GM12878 (cell line): ENCODE results near the gene CATSPERZ. TPM values are rescaled to one million over a fixed set of nuclear protein-coding genes. Genes with fewer than 3 reads are reported as not detected.

Experiments
- ATAC-seq: fragments of 200-7000 bp; cut with Tn5 transposase; 3 replicates; pipeline ENCODE4 v1.9.1; 2020; ENCODE audit warnings: mild to moderate bottlenecking, moderate library complexity
- BruUV-seq: library from RNA; stranded (reverse); fragments of 400-500 nt; replicated peaks from 2 replicates; lab custom pipeline; 2021; lab: Mats Ljungman, UMichigan
- CTCF ChIA-PET: fragments of 300-600 bp; sonication (Branson Sonifier 250); formaldehyde crosslinking; extraction: SDS; loops from one replicate; lab custom pipeline; 2021; ENCODE audit warnings: inconsistent platforms; lab: Yijun Ruan, JAX
- POLR2A ChIA-PET: fragments of 350-600 bp; formaldehyde crosslinking; extraction: SDS; loops from one replicate; lab custom pipeline; 2021; ENCODE audit warnings: inconsistent platforms; lab: Charles Lee
- RAD21 ChIA-PET: fragments of 300-600 bp; sonication (Branson Sonifier 250); formaldehyde crosslinking; loops from one replicate; lab custom pipeline; 2023; ENCODE audit warnings: antibody characterized with exemption; ENCODE audit not compliant: unreplicated experiment; lab: Charles Lee
- SMC1A ChIA-PET: fragments of 300-600 bp; sonication (Branson Sonifier 250); formaldehyde crosslinking; loops from one replicate; lab custom pipeline; 2023; ENCODE audit not compliant: unreplicated experiment, uncharacterized antibody; lab: Charles Lee
- DNase-seq: peaks from one replicate; pipeline ENCODE4 v3.0.0-alpha.2; 2011; ENCODE audit warnings: low read depth, low spot score
- FAIRE-seq: peaks from 3 replicates; lab custom pipeline; 2011; peaks lifted over from hg19 to GRCh38; lab: Jason Lieb, UNC
- H2AFZ ChIP-seq: 2 replicates; pipeline ENCODE4 v1.6.0; 2011; ENCODE audit warnings: low read depth, low read length, control low read depth; ENCODE audit not compliant: control insufficient read depth
- H3K27ac ChIP-seq: 2 replicates; pipeline ENCODE4 v1.5.1; 2011; ENCODE audit warnings: control low read depth; ENCODE audit not compliant: control insufficient read depth, insufficient read depth
- H3K27me3 ChIP-seq, 2 experiments: replicated peaks in 1 of 2; 2 replicates each; pipeline versions ENCODE4 v1.6.0 to v1.6.1; 2011; ENCODE audit warnings: low read length in 1 of 2; ENCODE audit not compliant: control insufficient read depth in 2 of 2, insufficient read depth in 2 of 2
- H3K36me3 ChIP-seq, 2 experiments: 2 replicates each; pipeline ENCODE4 v1.5.1; 2011; ENCODE audit warnings: low read length in 1 of 2; ENCODE audit not compliant: control insufficient read depth in 2 of 2, insufficient read depth in 2 of 2
- H3K4me1 ChIP-seq: 2 replicates; pipeline ENCODE4 v1.6.1; 2011; ENCODE audit warnings: mild to moderate bottlenecking, low read length, moderate library complexity, mixed read lengths; ENCODE audit not compliant: control insufficient read depth, insufficient read depth
- H3K4me2 ChIP-seq: 2 replicates; pipeline ENCODE4 v1.6.0; 2011; ENCODE audit warnings: control low read depth; ENCODE audit not compliant: control insufficient read depth, insufficient read depth
- H3K4me3 ChIP-seq: fragments of 200-600 bp; sonication (generic); 2 replicates; pipeline ENCODE4 v1.5.1; 2016
- H3K79me2 ChIP-seq: 2 replicates; pipeline ENCODE4 v1.6.0; 2011; ENCODE audit warnings: low read length; ENCODE audit not compliant: control insufficient read depth, insufficient read depth
- H3K9ac ChIP-seq: 2 replicates; pipeline ENCODE4 v1.8.0; 2011; ENCODE audit warnings: low read length, control low read depth, mixed read lengths; ENCODE audit not compliant: control insufficient read depth, insufficient read depth
- H3K9me3 ChIP-seq: replicated peaks from 3 replicates; pipeline ENCODE4 v1.5.1; 2011; ENCODE audit warnings: mild to moderate bottlenecking, low read length; ENCODE audit not compliant: control insufficient read depth, insufficient read depth
- H4K20me1 ChIP-seq: 2 replicates; pipeline ENCODE4 v1.6.0; 2011; ENCODE audit not compliant: control insufficient read depth, insufficient read depth
- BHLHE40 ChIP-seq, 2 experiments: fragments of 450-650 bp in 1 of 2; IDR thresholded peaks; 2 replicates each; pipeline ENCODE4 v1.6.1; 2011 to 2017; ENCODE audit warnings: low read depth in 2 of 2, borderline replicate concordance in 1 of 2, improper control_type of control experiment in 1 of 2, low read length in 1 of 2, mild to moderate bottlenecking in 1 of 2
- DPF2 ChIP-seq: fragments of 450-650 bp; IDR thresholded peaks from 2 replicates; pipeline ENCODE4 v1.6.1; 2017; ENCODE audit warnings: mild to moderate bottlenecking
- FOS ChIP-seq: IDR thresholded peaks from 3 replicates; pipeline ENCODE4 v1.6.1; 2011; ENCODE audit warnings: borderline replicate concordance; ENCODE audit not compliant: insufficient read length; ENCODE audit errors: extremely low read depth
- FOXK2 ChIP-seq: fragments of 450-650 bp; IDR thresholded peaks from 2 replicates; pipeline ENCODE4 v1.6.1; 2017; ENCODE audit warnings: mild to moderate bottlenecking, moderate library complexity
- LARP7 ChIP-seq: fragments of 450-650 bp; IDR thresholded peaks from 2 replicates; pipeline ENCODE4 v1.6.1; 2017; ENCODE audit warnings: mild to moderate bottlenecking
- MEF2A ChIP-seq: IDR thresholded peaks from 2 replicates; pipeline ENCODE4 v1.6.1; 2011; ENCODE audit warnings: low read depth, mild to moderate bottlenecking, low read length, moderate library complexity; ENCODE audit not compliant: insufficient read depth
- POLR2AphosphoS5 ChIP-seq: IDR thresholded peaks from 2 replicates; pipeline ENCODE4 v1.6.1; 2011; ENCODE audit warnings: mild to moderate bottlenecking, low read length, inconsistent platforms
- PRDM15 ChIP-seq: fragments of 450-650 bp; formaldehyde crosslinking; IDR thresholded peaks from 2 replicates; pipeline ENCODE4 v1.4.0; 2020; ENCODE audit warnings: mild to moderate bottlenecking, moderate library complexity
- SIN3A ChIP-seq: IDR thresholded peaks from 2 replicates; pipeline ENCODE4 v1.6.1; 2012; ENCODE audit warnings: low read depth, low read length, improper control_type of control experiment
- SRF ChIP-seq, 2 experiments: IDR thresholded peaks; 2 replicates each; pipeline ENCODE4 v1.6.1; 2011; ENCODE audit warnings: low read depth in 2 of 2, low read length in 2 of 2, mild to moderate bottlenecking in 1 of 2, moderate library complexity in 1 of 2
- TBL1XR1 ChIP-seq: IDR thresholded peaks from 2 replicates; pipeline ENCODE4 v1.6.1; 2012; ENCODE audit warnings: low read depth, low read length, improper control_type of control experiment
- USF2 ChIP-seq: IDR thresholded peaks from 2 replicates; pipeline ENCODE4 v1.6.1; 2011; ENCODE audit warnings: low read depth, low read length, improper control_type of control experiment, borderline replicate concordance
- ZNF24 ChIP-seq: fragments of 450-650 bp; IDR thresholded peaks from 2 replicates; pipeline ENCODE4 v1.6.1; 2017; ENCODE audit warnings: antibody characterized with exemption, mild to moderate bottlenecking
- WGBS: methylation state at CpG from one replicate; pipeline ENCODE4 v1.1.6; 2016; ENCODE audit warnings: low lambda C conversion rate; ENCODE audit not compliant: insufficient replicate concordance, insufficient coverage; ENCODE audit errors: missing lambda C conversion rate; 5-methylcytosine and 5-hydroxymethylcytosine counted together
- in situ Hi-C: fragments of 300-500 bp; cut with MboI; formaldehyde crosslinking; loops from 9 replicates; pipeline ENCODE4 v1.14.3; 2018; ENCODE audit warnings: mixed read lengths
- intact Hi-C: fragments of 100-400 bp; cut with micrococcal nuclease; formaldehyde crosslinking; loops from one replicate; pipeline ENCODE4 v1.14.2; 2022; ENCODE audit not compliant: unreplicated experiment
- polyA plus RNA-seq, 11 experiments: library from polyadenylated mRNA; depleted of rRNA in 4 of 11; unstranded in 6 of 11; stranded (reverse) in 5 of 11; fragments of >200 nt; fragmentation: Nextera tagmentation in 4 of 11; fragmentation: Illumina TruSeq in 1 of 11; extraction: Ambion mirVana in 4 of 11; extraction: Trizol in 1 of 11; gene quantifications; 1 replicate in 1 of 11; 2 replicates in 10 of 11; pipeline versions ENCODE4 v1.2.1 to v1.2.3, GENCODE V29; 2011 to 2016; ENCODE audit warnings: inconsistent platforms in 2 of 11, missing spikeins in 2 of 11, low read depth in 1 of 11
- total RNA-seq, 4 experiments: library from RNA; depleted of rRNA in 3 of 4; stranded (reverse); fragments of >200 nt in 3 of 4; fragmentation: Illumina TruSeq in 1 of 4; extraction: Trizol in 1 of 4; gene quantifications; 2 replicates each; pipeline versions ENCODE4 v1.2.1 to v1.2.3, GENCODE V29; 2013 to 2021
- TF ChIP-seq, protein P1 (sequence below), 3 experiments: IDR thresholded peaks in 2 of 3; conservative IDR thresholded peaks in 1 of 3; 2 replicates each; pipeline ENCODE4 v1.5.1; 2011; ENCODE audit warnings: low read depth in 3 of 3, low read length in 3 of 3, mild to moderate bottlenecking in 3 of 3, control low read depth in 2 of 3, moderate library complexity in 2 of 3, inconsistent platforms in 1 of 3, mixed read lengths in 1 of 3; ENCODE audit not compliant: control insufficient read depth in 2 of 3, insufficient read depth in 1 of 3; ENCODE audit errors: extremely low read depth in 1 of 3

The CATSPERZ gene
- total and polyA plus RNA-seq, 10 of the 15 experiments (the other 5 are each of a cell fraction or from before 2014, with no cell fraction given): 0.12 to 0.31 TPM; not detected in 8

DNA sequence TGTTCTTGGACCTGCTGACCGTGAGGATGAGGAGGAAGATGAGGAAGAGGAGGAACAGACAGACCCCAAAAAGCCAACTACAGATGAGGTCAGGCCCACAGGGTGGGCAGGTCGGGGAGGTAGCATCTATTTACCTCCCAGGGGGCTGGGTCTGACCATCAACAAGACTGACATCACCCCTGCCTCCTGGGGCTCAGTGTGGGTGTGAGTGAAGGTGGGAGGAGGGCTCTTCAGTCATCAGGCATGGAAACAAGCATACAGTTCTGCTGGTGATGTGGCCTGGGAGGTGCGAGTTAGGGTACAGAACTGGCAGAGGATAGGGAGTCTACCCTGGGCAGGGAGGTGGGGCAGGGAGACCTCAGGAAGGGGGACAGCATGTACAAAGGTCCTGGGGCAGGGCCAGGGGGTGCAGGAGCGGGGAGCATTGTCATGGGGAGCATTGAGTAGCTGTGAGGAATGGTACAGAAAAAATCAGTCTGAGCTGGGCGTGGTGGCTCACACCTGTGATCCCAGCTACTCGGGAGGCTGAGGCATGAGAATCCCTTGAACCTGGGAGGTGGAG is 39.9 kb upstream of the CATSPERZ start:
- RAD21 ChIA-PET: interaction anchor here (0.7 kb wide), 1 partner anchor 53 kb away, joined by 3 read pairs; the partner anchor contains the start of gene FERMT3
- Histone ChIP-seq H3K27ac (peak overlapping the region; percentile 17; the same call in 1 of the 2 replicates), H3K27me3 (no peaks in the 10 kb centered on the region), H3K36me3 (peaks cover 0 to 5% of the 10 kb centered on the region in 2 experiments; a peak in 2 of 4 replicates), H4K20me1 (no peaks in the 10 kb centered on the region), H3K4me1 (peaks cover 11% of the 10 kb centered on the region), H3K4me3 (no peak overlapping the region), H2AFZ (no peak overlapping the region), H3K4me2 (no peak overlapping the region), H3K79me2 (no peaks in the 10 kb centered on the region), H3K9ac (no peak overlapping the region), H3K9me3 (no peaks in the 10 kb centered on the region)
- DNase-seq: no peak
- no TSS peak for BruUV-seq
- CTCF ChIA-PET: interaction anchor here (1.0 to 1.5 kb wide), 2 partner anchors 9 kb away, joined by 3 to 5 read pairs; partner anchors contain the start of gene PLCB3
- TF ChIP-seq LARP7 (no peak), SRF (IDR thresholded peaks at IDR 0.05; ENCODE audit: low read depth in 2 of 2, low read length in 2 of 2) (no peak), FOXK2 (no peak), DPF2 (no peak), PRDM15 (CRISPR knock-in tag) (no peak), POLR2AphosphoS5 (no peak), TBL1XR1 (no peak), USF2 (no peak), BHLHE40 (IDR thresholded peaks at IDR 0.05; ENCODE audit: borderline replicate concordance in 1 of 2, low read depth in 2 of 2, low read length in 1 of 2) (no peak), MEF2A (no peak), FOS (no peak), SIN3A (no peak), ZNF24 (no peak)
- TF ChIP-seq, protein P1, sequence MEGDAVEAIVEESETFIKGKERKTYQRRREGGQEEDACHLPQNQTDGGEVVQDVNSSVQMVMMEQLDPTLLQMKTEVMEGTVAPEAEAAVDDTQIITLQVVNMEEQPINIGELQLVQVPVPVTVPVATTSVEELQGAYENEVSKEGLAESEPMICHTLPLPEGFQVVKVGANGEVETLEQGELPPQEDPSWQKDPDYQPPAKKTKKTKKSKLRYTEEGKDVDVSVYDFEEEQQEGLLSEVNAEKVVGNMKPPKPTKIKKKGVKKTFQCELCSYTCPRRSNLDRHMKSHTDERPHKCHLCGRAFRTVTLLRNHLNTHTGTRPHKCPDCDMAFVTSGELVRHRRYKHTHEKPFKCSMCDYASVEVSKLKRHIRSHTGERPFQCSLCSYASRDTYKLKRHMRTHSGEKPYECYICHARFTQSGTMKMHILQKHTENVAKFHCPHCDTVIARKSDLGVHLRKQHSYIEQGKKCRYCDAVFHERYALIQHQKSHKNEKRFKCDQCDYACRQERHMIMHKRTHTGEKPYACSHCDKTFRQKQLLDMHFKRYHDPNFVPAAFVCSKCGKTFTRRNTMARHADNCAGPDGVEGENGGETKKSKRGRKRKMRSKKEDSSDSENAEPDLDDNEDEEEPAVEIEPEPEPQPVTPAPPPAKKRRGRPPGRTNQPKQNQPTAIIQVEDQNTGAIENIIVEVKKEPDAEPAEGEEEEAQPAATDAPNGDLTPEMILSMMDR (IDR thresholded peaks at IDR 0.05 in 2 of 3, conservative IDR thresholded peaks at IDR 0.05 in 1 of 3; ENCODE audit: control insufficient read depth in 2 of 3, extremely low read depth in 1 of 3, insufficient read depth in 1 of 3, low read depth in 3 of 3, low read length in 3 of 3): no peak
- no peak for FAIRE-seq
- SMC1A ChIA-PET: no interaction called here
- peak; percentile 70 for ATAC-seq
- intact Hi-C loops (no loop called here), in situ Hi-C loops (no loop called here)
- POLR2A ChIA-PET: interaction anchor here (0.6 to 1.2 kb wide), 3 partner anchors 14 to 1812 kb away, joined by 3 to 4 read pairs (median 3); partner anchors contain the start of gene PPP1R14B
- WGBS: 73% methylated on average over 6 of the region's 6 CpGs
